Stomach (tissue), 4 donors: Measurements from ENCODE around the gene FAM227B.

Experiments used
- POLR2A ChIP-seq, 4 donors: fragments of 450-650 bp; IDR thresholded peaks; one replicate each; pipeline ENCODE4 v1.6.1; 2016; ENCODE audit warnings: antibody characterized with exemption in 4 of 4, control low read depth in 2 of 4, mild to moderate bottlenecking in 1 of 4, moderate library complexity in 1 of 4
- TF ChIP-seq, protein P1 (sequence below), 7 experiments: fragments of 450-650 bp in 4 of 7; fragments of 200-600 bp in 3 of 7; sonication (generic) in 3 of 7; IDR thresholded peaks; one replicate each; pipeline ENCODE4 v1.5.1; 2016 to 2019; ENCODE audit warnings: antibody characterized with exemption in 7 of 7, control low read depth in 2 of 7, mild to moderate bottlenecking in 1 of 7

DNA sequence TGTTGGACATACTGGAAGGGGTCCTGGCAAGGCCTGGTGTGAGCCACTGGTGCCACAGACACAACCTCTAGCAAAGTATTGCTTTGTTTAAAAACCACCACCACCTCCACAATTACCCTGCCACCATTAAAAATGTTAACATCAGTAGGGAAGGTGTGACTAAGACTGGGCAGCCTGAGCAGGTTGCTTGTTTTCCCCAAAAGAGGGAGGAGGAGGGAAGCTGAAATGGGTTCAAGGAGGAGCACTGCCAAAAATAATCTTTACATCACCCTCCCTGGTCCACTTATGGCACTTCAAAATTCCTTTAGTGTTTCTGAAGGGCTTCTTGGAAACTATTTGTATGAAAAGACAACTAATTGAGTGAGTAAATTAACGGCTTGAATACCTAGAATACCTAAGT is 297.4 kb downstream of the FAM227B start:
- TF ChIP-seq POLR2A (IDR thresholded peaks at IDR 0.05), result no peak
- TF ChIP-seq, protein P1, sequence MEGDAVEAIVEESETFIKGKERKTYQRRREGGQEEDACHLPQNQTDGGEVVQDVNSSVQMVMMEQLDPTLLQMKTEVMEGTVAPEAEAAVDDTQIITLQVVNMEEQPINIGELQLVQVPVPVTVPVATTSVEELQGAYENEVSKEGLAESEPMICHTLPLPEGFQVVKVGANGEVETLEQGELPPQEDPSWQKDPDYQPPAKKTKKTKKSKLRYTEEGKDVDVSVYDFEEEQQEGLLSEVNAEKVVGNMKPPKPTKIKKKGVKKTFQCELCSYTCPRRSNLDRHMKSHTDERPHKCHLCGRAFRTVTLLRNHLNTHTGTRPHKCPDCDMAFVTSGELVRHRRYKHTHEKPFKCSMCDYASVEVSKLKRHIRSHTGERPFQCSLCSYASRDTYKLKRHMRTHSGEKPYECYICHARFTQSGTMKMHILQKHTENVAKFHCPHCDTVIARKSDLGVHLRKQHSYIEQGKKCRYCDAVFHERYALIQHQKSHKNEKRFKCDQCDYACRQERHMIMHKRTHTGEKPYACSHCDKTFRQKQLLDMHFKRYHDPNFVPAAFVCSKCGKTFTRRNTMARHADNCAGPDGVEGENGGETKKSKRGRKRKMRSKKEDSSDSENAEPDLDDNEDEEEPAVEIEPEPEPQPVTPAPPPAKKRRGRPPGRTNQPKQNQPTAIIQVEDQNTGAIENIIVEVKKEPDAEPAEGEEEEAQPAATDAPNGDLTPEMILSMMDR (IDR thresholded peaks at IDR 0.05), result no peak
